H9 (cell line): ENCODE results near the gene ITPRID2. TPM values are rescaled to one million over a fixed set of nuclear protein-coding genes. Genes with fewer than 3 reads are reported as not detected.

Experiments used
- DNase-seq: peaks from one replicate; pipeline ENCODE4 v3.0.0-alpha.2; 2017
- H2AFZ ChIP-seq: one replicate; pipeline ENCODE4 v1.6.1; 2013; ENCODE audit warnings: mild to moderate bottlenecking, low read length, control low read depth, moderate library complexity
- H2AK5ac ChIP-seq: 2 replicates; pipeline ENCODE4 v1.6.1; 2013; ENCODE audit warnings: low read length, control low read depth, mixed read lengths; ENCODE audit not compliant: insufficient read length
- H2BK120ac ChIP-seq: one replicate; pipeline ENCODE4 v1.6.1; 2013; ENCODE audit warnings: low read depth, mild to moderate bottlenecking, low read length, control low read depth, inconsistent platforms; ENCODE audit not compliant: poor library complexity, severe bottlenecking
- H2BK12ac ChIP-seq: 2 replicates; pipeline ENCODE4 v1.6.1; 2013; ENCODE audit warnings: low read length, control low read depth, mixed read lengths, low read depth; ENCODE audit not compliant: insufficient read length
- H2BK15ac ChIP-seq: 2 replicates; pipeline ENCODE4 v1.6.1; 2013; ENCODE audit warnings: low read depth, low read length, control low read depth
- H2BK20ac ChIP-seq: one replicate; pipeline ENCODE4 v1.6.1; 2013; ENCODE audit warnings: low read depth, mild to moderate bottlenecking, low read length, control low read depth, inconsistent platforms; ENCODE audit not compliant: poor library complexity, severe bottlenecking
- H2BK5ac ChIP-seq: 2 replicates; pipeline ENCODE4 v1.6.1; 2013; ENCODE audit warnings: low read length, control low read depth, mixed read lengths; ENCODE audit not compliant: insufficient read length
- H3K14ac ChIP-seq: 2 replicates; pipeline ENCODE4 v1.6.1; 2013; ENCODE audit warnings: low read length, control low read depth; ENCODE audit not compliant: insufficient read depth
- H3K18ac ChIP-seq: 2 replicates; pipeline ENCODE4 v1.6.1; 2013; ENCODE audit warnings: low read depth, mild to moderate bottlenecking, mixed read lengths, low read length, control low read depth; ENCODE audit not compliant: insufficient read length
- H3K23ac ChIP-seq: 2 replicates; pipeline ENCODE4 v1.6.1; 2013; ENCODE audit warnings: low read length, control low read depth, mixed read lengths, low read depth; ENCODE audit not compliant: insufficient read length
- H3K23me2 ChIP-seq: 2 replicates; pipeline ENCODE4 v1.6.1; 2013; ENCODE audit warnings: low read depth, mild to moderate bottlenecking, mixed read lengths, low read length, control low read depth; ENCODE audit not compliant: insufficient read length, poor library complexity, severe bottlenecking
- H3K27ac ChIP-seq: 2 replicates; pipeline ENCODE4 v1.5.1; 2013; ENCODE audit warnings: low read length, control low read depth, mixed read lengths, low read depth; ENCODE audit not compliant: insufficient read length
- H3K27me3 ChIP-seq: 2 replicates; pipeline ENCODE4 v1.6.1; 2013; ENCODE audit warnings: low read length, control low read depth, inconsistent platforms; ENCODE audit not compliant: insufficient read depth
- H3K4ac ChIP-seq: 2 replicates; pipeline ENCODE4 v1.6.1; 2013; ENCODE audit warnings: low read depth, mild to moderate bottlenecking, control low read depth, inconsistent platforms, low read length, moderate library complexity
- H3K4me1 ChIP-seq: 2 replicates; pipeline ENCODE4 v1.6.1; 2013; ENCODE audit warnings: low read length, control low read depth, inconsistent platforms; ENCODE audit not compliant: insufficient read depth
- H3K4me2 ChIP-seq: 2 replicates; pipeline ENCODE4 v1.6.1; 2013; ENCODE audit warnings: low read length, control low read depth, mixed read lengths; ENCODE audit not compliant: insufficient read length, insufficient read depth
- H3K56ac ChIP-seq: 2 replicates; pipeline ENCODE4 v1.6.1; 2013; ENCODE audit warnings: low read depth, mild to moderate bottlenecking, mixed read lengths, low read length, control low read depth; ENCODE audit not compliant: insufficient read length
- H3K79me1 ChIP-seq: 2 replicates; pipeline ENCODE4 v1.6.1; 2013; ENCODE audit warnings: low read depth, mild to moderate bottlenecking, moderate library complexity, low read length, control low read depth, inconsistent platforms; ENCODE audit not compliant: insufficient read depth, poor library complexity, severe bottlenecking
- H3K79me2 ChIP-seq: 2 replicates; pipeline ENCODE4 v1.6.1; 2013; ENCODE audit warnings: low read length, control low read depth, inconsistent platforms; ENCODE audit not compliant: insufficient read depth
- H3K9ac ChIP-seq: 2 replicates; pipeline ENCODE4 v1.6.1; 2013; ENCODE audit warnings: low read length, control low read depth, mixed read lengths; ENCODE audit not compliant: insufficient read length; ENCODE audit errors: extremely low read depth
- H3K9me3 ChIP-seq: one replicate; pipeline ENCODE4 v1.6.1; 2013; ENCODE audit warnings: low read depth, low read length, inconsistent platforms; ENCODE audit not compliant: control insufficient read depth
- H3T11ph ChIP-seq: one replicate; pipeline ENCODE4 v1.6.1; 2013; ENCODE audit warnings: mild to moderate bottlenecking, low read length, control low read depth, inconsistent platforms
- H4K20me1 ChIP-seq: one replicate; pipeline ENCODE4 v1.6.1; 2013; ENCODE audit not compliant: control insufficient read depth, insufficient read length, insufficient read depth
- H4K5ac ChIP-seq: 2 replicates; pipeline ENCODE4 v1.6.1; 2013; ENCODE audit warnings: low read depth, mild to moderate bottlenecking, mixed read lengths, low read length, control low read depth; ENCODE audit not compliant: insufficient read length
- H4K8ac ChIP-seq: replicated peaks from 2 replicates; pipeline ENCODE4 v1.6.1; 2013; ENCODE audit warnings: low read length, control low read depth, mixed read lengths, low read depth; ENCODE audit not compliant: insufficient read length
- H4K91ac ChIP-seq: 2 replicates; pipeline ENCODE4 v1.6.1; 2013; ENCODE audit warnings: low read depth, mild to moderate bottlenecking, moderate library complexity, mixed read lengths, low read length, control low read depth; ENCODE audit not compliant: insufficient read length
- H3K27ac Mint-ChIP-seq, 3 experiments: 2 replicates in 2 of 3; 3 replicates in 1 of 3; pipeline ENCODE4 v1.8.0; 2020 to 2021; ENCODE audit warnings: mixed read lengths in 3 of 3, mild to moderate bottlenecking in 1 of 3, moderate library complexity in 1 of 3
- H3K27me3 Mint-ChIP-seq: 2 replicates; pipeline ENCODE4 v1.8.0; 2021; ENCODE audit warnings: low read depth, mild to moderate bottlenecking, moderate library complexity, mixed read lengths
- H3K36me3 Mint-ChIP-seq, 3 experiments: 2 replicates in 2 of 3; 3 replicates in 1 of 3; pipeline ENCODE4 v1.8.0; 2020 to 2021; ENCODE audit warnings: low read depth in 3 of 3, mixed read lengths in 3 of 3; ENCODE audit not compliant: insufficient read depth in 1 of 3
- H3K4me1 Mint-ChIP-seq, 2 experiments: 2 replicates each; pipeline ENCODE4 v1.8.0; 2020; ENCODE audit warnings: mixed read lengths in 2 of 2
- H3K4me3 Mint-ChIP-seq, 2 experiments: 2 replicates in 1 of 2; 3 replicates in 1 of 2; pipeline ENCODE4 v1.8.0; 2020 to 2021; ENCODE audit warnings: mild to moderate bottlenecking in 2 of 2, mixed read lengths in 2 of 2, moderate library complexity in 1 of 2
- H3K9me3 Mint-ChIP-seq, 2 experiments: 2 replicates in 1 of 2; 3 replicates in 1 of 2; pipeline ENCODE4 v1.8.0; 2020; ENCODE audit warnings: mild to moderate bottlenecking in 2 of 2, mixed read lengths in 2 of 2, moderate library complexity in 1 of 2
- total RNA-seq: library from RNA; stranded (reverse); gene quantifications from 2 replicates; pipeline ENCODE4 v1.2.1, GENCODE V29; 2021
- TF ChIP-seq, protein P1 (sequence below): fragments of 200-600 bp; sonication (generic); conservative IDR thresholded peaks from 3 replicates; pipeline ENCODE4 v1.8.0; 2021; ENCODE audit warnings: antibody characterized with exemption, mild to moderate bottlenecking

ITPRID2 gene
- total RNA-seq, 1 experiment from 2014 or later = 12.0 TPM

DNA sequence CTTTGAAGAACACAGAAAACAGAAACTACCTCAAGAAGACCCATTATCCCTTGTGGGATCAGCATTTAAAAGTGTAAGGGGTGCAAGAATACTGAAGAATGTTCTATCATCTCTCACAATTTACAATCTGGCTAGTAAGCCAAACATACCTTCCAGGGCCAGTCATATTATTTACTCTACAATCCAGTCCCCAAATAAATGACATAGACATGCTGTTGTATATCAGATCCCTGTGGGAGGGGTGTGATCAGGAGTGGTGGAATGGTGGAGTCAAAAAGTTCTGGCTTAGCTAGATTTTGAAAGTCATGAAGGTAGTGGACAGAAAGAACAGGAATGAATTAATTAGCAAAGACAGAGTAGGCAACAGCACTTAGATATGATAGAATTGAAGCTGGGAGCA, 1.8 kb upstream of the ITPRID2 start:
- Histone ChIP-seq H2AK5ac (no peak overlapping the region), H2BK5ac (no peak overlapping the region), H2BK20ac (no peak overlapping the region), H4K91ac (no peak overlapping the region), H2AFZ (no peak overlapping the region), H3K27me3 (no peaks in the 10 kb centered on the region), H3K56ac (no peak overlapping the region), H3K4me2 (no peak overlapping the region), H3K9ac (no peak overlapping the region), H3K14ac (no peak overlapping the region), H2BK12ac (no peak overlapping the region), H3K79me2 (no peaks in the 10 kb centered on the region), H3K18ac (no peak overlapping the region), H3T11ph (no peak overlapping the region), H2BK15ac (no peak overlapping the region), H3K9me3 (no peaks in the 10 kb centered on the region), H4K20me1 (no peaks in the 10 kb centered on the region), H4K8ac (no peak overlapping the region), H3K23me2 (no peaks in the 10 kb centered on the region), H3K27ac (no peak overlapping the region), H3K4me1 (no peaks in the 10 kb centered on the region), H3K23ac (no peak overlapping the region), H2BK120ac (no peak overlapping the region), H3K4ac (no peak overlapping the region), H3K79me1 (no peaks in the 10 kb centered on the region), H4K5ac (no peak overlapping the region)
- Mint-ChIP-seq H3K36me3 (0 out of 7 replicates have a peak, but pooled peaks cover 0 to 2% (median 0%) of the 10 kb centered on the region in 3 experiments), H3K4me3 (no peak overlapping the region; a peak in 1 of 5 replicates), H3K27ac (no peak overlapping the region), H3K9me3 (no peaks in the 10 kb centered on the region; a peak in 1 of 5 replicates), H3K27me3 (peaks cover 14% of the 10 kb centered on the region), H3K4me1 (peaks cover 11 to 13% of the 10 kb centered on the region in 2 experiments)
- no peak for DNase-seq
- TF ChIP-seq, protein P1, sequence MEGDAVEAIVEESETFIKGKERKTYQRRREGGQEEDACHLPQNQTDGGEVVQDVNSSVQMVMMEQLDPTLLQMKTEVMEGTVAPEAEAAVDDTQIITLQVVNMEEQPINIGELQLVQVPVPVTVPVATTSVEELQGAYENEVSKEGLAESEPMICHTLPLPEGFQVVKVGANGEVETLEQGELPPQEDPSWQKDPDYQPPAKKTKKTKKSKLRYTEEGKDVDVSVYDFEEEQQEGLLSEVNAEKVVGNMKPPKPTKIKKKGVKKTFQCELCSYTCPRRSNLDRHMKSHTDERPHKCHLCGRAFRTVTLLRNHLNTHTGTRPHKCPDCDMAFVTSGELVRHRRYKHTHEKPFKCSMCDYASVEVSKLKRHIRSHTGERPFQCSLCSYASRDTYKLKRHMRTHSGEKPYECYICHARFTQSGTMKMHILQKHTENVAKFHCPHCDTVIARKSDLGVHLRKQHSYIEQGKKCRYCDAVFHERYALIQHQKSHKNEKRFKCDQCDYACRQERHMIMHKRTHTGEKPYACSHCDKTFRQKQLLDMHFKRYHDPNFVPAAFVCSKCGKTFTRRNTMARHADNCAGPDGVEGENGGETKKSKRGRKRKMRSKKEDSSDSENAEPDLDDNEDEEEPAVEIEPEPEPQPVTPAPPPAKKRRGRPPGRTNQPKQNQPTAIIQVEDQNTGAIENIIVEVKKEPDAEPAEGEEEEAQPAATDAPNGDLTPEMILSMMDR = no peak
